ENCODE data around the gene WRAP53.
A peak's percentile ranks its signal among the peaks of the same experiment; 100 is the strongest.

WRAP53 gene

GRCh38 chr17:7710301-7710700, 22.0 kb downstream of the WRAP53 start:
- DNase-seq: no peak

GRCh38 chr17:7711051-7711755, 22.9 kb downstream of the WRAP53 start:
- no peak for DNase-seq

GRCh38 chr17:7712111-7712771, 24.0 kb downstream of the WRAP53 start:
- DNase-seq: no peak

- no peak for DNase-seq
Measured at GRCh38 chr17:7713782-7714181, 25.5 kb downstream of the WRAP53 start.

GRCh38 chr17:7714721-7715594, 26.7 kb downstream of the WRAP53 start:
- DNase-seq: no peak

GRCh38 chr17:7715936-7716886, 27.9 kb downstream of the WRAP53 start:
- no peak for DNase-seq

GRCh38 chr17:7716901-7717755, 28.9 kb downstream of the WRAP53 start, which contains the start of gene DNAH2:
Gene DNAH2 (plus strand): TSS chr17:7717744. CDS start chr17:7719735, 1,991 bp downstream.
- DNase-seq: peak; percentile 47

- DNase-seq: no peak
Measured at GRCh38 chr17:7717756-7718350, 29.6 kb downstream of the WRAP53 start.

- no peak for DNase-seq
Measured at GRCh38 chr17:7719661-7720060, 31.4 kb downstream of the WRAP53 start.

- DNase-seq: no peak
Measured at GRCh38 chr17:7720125-7720524, 31.8 kb downstream of the WRAP53 start.

GRCh38 chr17:7721612-7722011, 33.3 kb downstream of the WRAP53 start:
- DNase-seq: no peak

GRCh38 chr17:7727886-7728285, 39.6 kb downstream of the WRAP53 start:
- DNase-seq: no peak

- DNase-seq: no peak
Measured at GRCh38 chr17:7729816-7730215, 41.5 kb downstream of the WRAP53 start.

GRCh38 chr17:7732981-7733539, 44.8 kb downstream of the WRAP53 start:
- no peak for DNase-seq

- DNase-seq: no peak
Measured at GRCh38 chr17:7737601-7738000, 49.3 kb downstream of the WRAP53 start.

- no peak for DNase-seq
Measured at GRCh38 chr17:7739746-7740145, 51.5 kb downstream of the WRAP53 start.

GRCh38 chr17:7740481-7741001, 52.3 kb downstream of the WRAP53 start:
- DNase-seq: no peak

GRCh38 chr17:7742729-7743128, 54.5 kb downstream of the WRAP53 start:
- DNase-seq: no peak

- DNase-seq: no peak
Measured at GRCh38 chr17:7744416-7744815, 56.1 kb downstream of the WRAP53 start.

GRCh38 chr17:7745748-7746470, 57.6 kb downstream of the WRAP53 start:
- no peak for DNase-seq

Data from stimulated activated CD4-positive, alpha-beta T cell treated with anti-CD3 and anti-CD28 coated beads, Interleukin-12 subunit alpha, Interleukin-12 subunit beta, amount 100 ng/mL, for 4 hours (primary cell).